CD4-positive, CD25-positive, alpha-beta regulatory T cell (primary cell): Measurements from ENCODE around the gene E2F7. TPM values are rescaled to one million over a fixed set of nuclear protein-coding genes. Genes with fewer than 3 reads are reported as not detected.
"Not testable (repeated sequence)": the region's sequence is repeated elsewhere in the genome, so short reads cannot be mapped to it uniquely, and the experiment has no call there.

ENCODE experiments used
- ATAC-seq, 2 donors: fragments of 150-1000 bp; cut with Tn5 transposase; one replicate each; pipeline ENCODE4 v1.10.0; 2021; ENCODE audit warnings: low read depth in 2 of 2, moderate number of reproducible peaks in 2 of 2, moderate library complexity in 1 of 2
- DNase-seq, 3 donors: peaks; one replicate each; pipeline versions ENCODE4 v3.0.0 to v3.0.0-alpha.2; 2012 to 2022; ENCODE audit warnings: mixed read lengths in 1 of 3
- H3K27ac ChIP-seq: one replicate; pipeline ENCODE4 v1.7.0; 2013; ENCODE audit warnings: mild to moderate bottlenecking, low read length; ENCODE audit not compliant: insufficient read depth, poor library complexity, severe bottlenecking
- H3K27me3 ChIP-seq: one replicate; pipeline ENCODE4 v1.7.0; 2013; ENCODE audit warnings: low read length; ENCODE audit not compliant: control insufficient read depth, insufficient read depth
- H3K36me3 ChIP-seq: one replicate; pipeline ENCODE4 v1.7.0; 2013; ENCODE audit warnings: mild to moderate bottlenecking, low read length, moderate library complexity; ENCODE audit not compliant: control insufficient read depth, insufficient read depth
- H3K4me1 ChIP-seq: 2 replicates; pipeline ENCODE4 v1.7.0; 2013; ENCODE audit warnings: mild to moderate bottlenecking, low read length; ENCODE audit not compliant: insufficient read depth, control insufficient read depth, poor library complexity, severe bottlenecking
- H3K4me3 ChIP-seq: one replicate; pipeline ENCODE4 v1.7.0; 2013; ENCODE audit warnings: low read depth, mild to moderate bottlenecking, low read length, moderate library complexity
- H3K9me3 ChIP-seq, 2 experiments: 1 replicate in 1 of 2; 2 replicates in 1 of 2; pipeline ENCODE4 v1.7.0; 2013; ENCODE audit warnings: low read length in 2 of 2, mild to moderate bottlenecking in 1 of 2, moderate library complexity in 1 of 2; ENCODE audit not compliant: control insufficient read depth in 2 of 2
- H3K27ac Mint-ChIP-seq, 3 donors: one replicate each; pipeline ENCODE4 v1.8.0; 2020 to 2022; ENCODE audit warnings: mild to moderate bottlenecking in 3 of 3, mixed read lengths in 3 of 3, moderate library complexity in 2 of 3
- H3K27me3 Mint-ChIP-seq: one replicate; pipeline ENCODE4 v1.8.0; 2022; ENCODE audit warnings: mild to moderate bottlenecking, mixed read lengths
- H3K36me3 Mint-ChIP-seq: one replicate; pipeline ENCODE4 v1.8.0; 2020; ENCODE audit warnings: mixed read lengths
- H3K4me1 Mint-ChIP-seq, 4 donors: one replicate each; pipeline ENCODE4 v1.8.0; 2020 to 2022; ENCODE audit warnings: mixed read lengths in 4 of 4, mild to moderate bottlenecking in 1 of 4
- H3K4me3 Mint-ChIP-seq, 4 donors: one replicate each; pipeline ENCODE4 v1.8.0; 2020 to 2022; ENCODE audit warnings: mild to moderate bottlenecking in 4 of 4, mixed read lengths in 4 of 4, moderate library complexity in 3 of 4
- H3K9me3 Mint-ChIP-seq, 7 donors: one replicate each; pipeline ENCODE4 v1.8.0; 2020 to 2022; ENCODE audit warnings: mixed read lengths in 7 of 7, mild to moderate bottlenecking in 3 of 7, moderate library complexity in 2 of 7
- polyA plus RNA-seq, 4 donors: library from polyadenylated mRNA; unstranded; fragments of 300-500 nt; fragmentation: Illumina TruSeq; gene quantifications; one replicate each; pipeline ENCODE4 v1.2.3, GENCODE V29; 2021
- total RNA-seq: library from RNA; stranded (reverse); gene quantifications from one replicate; pipeline ENCODE4 v1.2.3, GENCODE V29; 2022

The E2F7 gene
- total and polyA plus RNA-seq, 5 donors from 2014 or later, result 0.13 to 1.6 (median 0.21) TPM; not detected in 2

DNA sequence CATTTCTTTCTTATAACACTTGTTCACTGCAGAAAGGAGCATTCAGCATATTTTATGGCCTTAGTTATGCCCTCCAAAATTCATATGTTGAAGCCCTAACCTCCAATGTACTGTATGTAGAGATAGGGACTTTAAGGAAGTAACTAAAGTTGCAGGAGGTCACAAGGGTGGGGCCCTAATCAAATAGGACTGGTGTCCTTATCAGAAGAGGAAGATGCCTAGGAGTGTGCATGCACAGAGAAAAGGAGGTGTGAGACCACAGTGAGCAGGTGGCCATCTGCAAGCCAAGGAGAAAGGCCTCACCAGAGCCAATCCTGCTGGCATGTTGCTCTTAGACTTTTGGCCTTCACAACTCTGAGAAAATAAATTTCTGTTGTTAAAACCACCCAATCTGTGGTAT, 12.9 kb upstream of the E2F7 start:
- no peaks in the 10 kb centered on the region for H3K4me1 Mint-ChIP-seq
- ATAC-seq, result no peak

GRCh38 chr12:77076886-77077285, 11.5 kb upstream of the E2F7 start:
- ATAC-seq (no peak), DNase-seq (no peak)
- Histone ChIP-seq H3K4me1 (no peaks in the 10 kb centered on the region), H3K27me3 (peaks cover 6% of the 10 kb centered on the region), H3K4me3 (no peak overlapping the region), H3K9me3 (no peaks in the 10 kb centered on the region), H3K36me3 (no peaks in the 10 kb centered on the region), H3K27ac (no peak overlapping the region)
- H3K4me3 Mint-ChIP-seq, result no peak overlapping the region
- no peak overlapping the region for H3K27ac Mint-ChIP-seq
- no peaks in the 10 kb centered on the region for H3K4me1 Mint-ChIP-seq
- H3K27me3 Mint-ChIP-seq, result peaks cover 28% of the 10 kb centered on the region
- peaks cover 0 to 2% (median 0%) of the 10 kb centered on the region in 7 donors for H3K9me3 Mint-ChIP-seq
- no peaks in the 10 kb centered on the region for H3K36me3 Mint-ChIP-seq

More for the DNA sequence above, 12.9 kb upstream of the E2F7 start:
- no peak overlapping the region for H3K4me3 ChIP-seq
- H3K27me3 Mint-ChIP-seq, result peaks cover 32% of the 10 kb centered on the region
- no peak for DNase-seq
- H3K27ac Mint-ChIP-seq, result no peak overlapping the region
- H3K9me3 ChIP-seq, result no peaks in the 10 kb centered on the region
- peaks cover 0 to 2% (median 0%) of the 10 kb centered on the region in 7 donors for H3K9me3 Mint-ChIP-seq
- H3K27me3 ChIP-seq, result peaks cover 6% of the 10 kb centered on the region
- H3K36me3 ChIP-seq, result no peaks in the 10 kb centered on the region
- H3K27ac ChIP-seq, result no peak overlapping the region
- H3K4me3 Mint-ChIP-seq, result no peak overlapping the region
- no peaks in the 10 kb centered on the region for H3K4me1 ChIP-seq
- no peaks in the 10 kb centered on the region for H3K36me3 Mint-ChIP-seq

DNA sequence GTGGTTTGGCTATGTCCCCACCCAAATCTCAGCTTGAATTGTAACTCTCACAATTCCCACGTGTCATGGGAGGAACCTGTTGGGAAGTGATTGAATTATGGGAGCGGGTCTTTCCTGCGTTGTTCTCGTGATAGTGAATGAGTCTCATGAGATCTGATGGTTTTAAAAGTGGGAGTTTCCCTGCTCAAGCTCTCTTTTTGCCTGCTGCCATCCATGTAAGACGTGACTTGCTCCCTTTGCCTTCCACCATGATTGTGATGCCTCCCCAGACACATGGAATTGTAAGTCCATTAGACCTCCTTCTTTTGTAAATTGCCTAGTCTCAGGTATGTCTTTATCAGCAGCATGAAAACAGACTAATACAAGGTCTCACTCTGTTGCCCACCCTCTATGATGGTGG, 8.5 kb upstream of the E2F7 start:
- H3K27me3 Mint-ChIP-seq, result peaks cover 22% of the 10 kb centered on the region
- not testable (repeated sequence) for H3K27ac ChIP-seq, H3K27me3 ChIP-seq, ATAC-seq, H3K9me3 ChIP-seq, H3K9me3 Mint-ChIP-seq, H3K27ac Mint-ChIP-seq, H3K36me3 ChIP-seq, H3K4me3 ChIP-seq, DNase-seq, H3K4me1 Mint-ChIP-seq, H3K4me1 ChIP-seq, H3K36me3 Mint-ChIP-seq, H3K4me3 Mint-ChIP-seq

DNA sequence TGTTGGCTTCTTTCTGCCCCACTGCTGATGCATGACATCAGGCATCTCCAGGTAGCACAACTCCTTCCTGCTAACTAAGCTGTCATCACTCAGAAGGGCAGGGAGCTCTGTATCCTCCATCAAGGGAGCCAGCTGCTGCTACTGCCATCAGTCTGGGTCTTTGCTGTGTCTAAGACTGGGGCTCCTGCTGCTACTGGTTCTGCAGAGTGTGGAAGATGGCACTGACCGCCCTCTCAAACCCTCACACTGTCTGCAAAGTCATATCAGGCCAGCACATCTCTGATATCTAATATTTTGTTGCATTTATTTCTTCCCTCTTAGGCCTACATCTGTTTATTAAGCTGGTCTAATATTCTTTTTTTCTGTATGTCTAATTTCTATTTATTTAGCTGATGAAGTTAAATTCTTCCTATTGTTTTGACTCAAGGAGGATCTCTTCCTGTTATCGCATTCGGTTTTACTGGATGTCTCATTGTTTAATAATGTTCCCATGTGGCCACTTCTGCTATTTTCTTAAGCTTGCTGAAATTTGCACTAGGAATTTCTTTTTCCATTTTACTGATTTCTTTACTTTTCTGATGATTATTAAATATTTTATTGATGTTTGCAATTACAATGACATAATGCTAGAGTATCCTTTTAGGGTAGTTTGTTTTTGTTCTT, 7.6 kb upstream of the E2F7 start:
- H3K9me3 ChIP-seq, result no peaks in the 10 kb centered on the region
- no peaks in the 10 kb centered on the region for H3K36me3 ChIP-seq
- peaks cover 5% of the 10 kb centered on the region for H3K27me3 ChIP-seq
- H3K4me3 Mint-ChIP-seq, result no peak overlapping the region
- H3K4me1 Mint-ChIP-seq, result no peaks in the 10 kb centered on the region
- peaks cover 0 to 2% (median 0%) of the 10 kb centered on the region in 7 donors for H3K9me3 Mint-ChIP-seq
- no peaks in the 10 kb centered on the region for H3K36me3 Mint-ChIP-seq
- DNase-seq (no peak), ATAC-seq (no peak)
- no peak overlapping the region for H3K27ac ChIP-seq
- no peaks in the 10 kb centered on the region for H3K4me1 ChIP-seq
- H3K4me3 ChIP-seq, result no peak overlapping the region
- no peak overlapping the region for H3K27ac Mint-ChIP-seq
- peaks cover 21% of the 10 kb centered on the region for H3K27me3 Mint-ChIP-seq

GRCh38 chr12:77070800-77071449, 5.6 kb upstream of the E2F7 start:
- Histone ChIP-seq H3K27ac (no peak overlapping the region), H3K36me3 (no peaks in the 10 kb centered on the region), H3K4me1 (peaks cover 4% of the 10 kb centered on the region), H3K27me3 (peaks cover 5% of the 10 kb centered on the region), H3K9me3 (no peaks in the 10 kb centered on the region), H3K4me3 (no peak overlapping the region)
- peaks cover 1 to 3% (median 2%) of the 10 kb centered on the region in 4 donors for H3K4me1 Mint-ChIP-seq
- no peak for DNase-seq
- no peaks in the 10 kb centered on the region for H3K36me3 Mint-ChIP-seq
- no peak overlapping the region for H3K4me3 Mint-ChIP-seq
- peaks cover 5% of the 10 kb centered on the region for H3K27me3 Mint-ChIP-seq
- H3K9me3 Mint-ChIP-seq, result peaks cover 0 to 2% (median 0%) of the 10 kb centered on the region in 7 donors
- ATAC-seq, result no peak
- H3K27ac Mint-ChIP-seq, result no peak overlapping the region

DNA sequence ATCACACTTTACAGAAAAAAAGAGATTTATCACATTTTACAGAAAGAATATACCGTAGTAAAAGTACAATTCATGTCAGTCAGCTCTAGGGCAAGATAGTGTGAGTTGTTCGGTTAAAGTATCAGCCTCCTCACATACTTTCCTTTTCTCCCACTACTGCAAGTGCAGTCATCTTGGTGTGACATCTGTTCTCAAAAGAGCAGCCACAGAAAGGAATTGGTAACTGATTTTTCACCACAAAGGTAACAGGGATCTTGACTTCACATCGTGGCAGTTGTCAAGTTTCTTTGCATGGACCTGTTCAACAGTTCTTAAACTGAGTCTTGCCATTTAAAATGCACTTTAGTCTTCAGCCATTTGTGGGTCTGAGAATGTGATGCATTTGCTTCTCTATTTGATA, 5.0 kb upstream of the E2F7 start:
- H3K36me3 Mint-ChIP-seq, result no peaks in the 10 kb centered on the region
- Histone ChIP-seq H3K27ac (no peak overlapping the region), H3K4me1 (peaks cover 5% of the 10 kb centered on the region), H3K27me3 (peaks cover 5% of the 10 kb centered on the region), H3K36me3 (no peaks in the 10 kb centered on the region), H3K4me3 (no peak overlapping the region), H3K9me3 (no peaks in the 10 kb centered on the region)
- H3K9me3 Mint-ChIP-seq, result peaks cover 0 to 2% (median 0%) of the 10 kb centered on the region in 7 donors
- peaks cover 2 to 5% (median 4%) of the 10 kb centered on the region in 4 donors for H3K4me1 Mint-ChIP-seq
- no peak for DNase-seq
- ATAC-seq, result no peak
- peak overlapping the region in 1 of 4 donors; percentile 44 for H3K4me3 Mint-ChIP-seq
- H3K27ac Mint-ChIP-seq, result peak overlapping the region in 1 of 3 donors; percentile 21
- peaks cover 2% of the 10 kb centered on the region for H3K27me3 Mint-ChIP-seq

DNA sequence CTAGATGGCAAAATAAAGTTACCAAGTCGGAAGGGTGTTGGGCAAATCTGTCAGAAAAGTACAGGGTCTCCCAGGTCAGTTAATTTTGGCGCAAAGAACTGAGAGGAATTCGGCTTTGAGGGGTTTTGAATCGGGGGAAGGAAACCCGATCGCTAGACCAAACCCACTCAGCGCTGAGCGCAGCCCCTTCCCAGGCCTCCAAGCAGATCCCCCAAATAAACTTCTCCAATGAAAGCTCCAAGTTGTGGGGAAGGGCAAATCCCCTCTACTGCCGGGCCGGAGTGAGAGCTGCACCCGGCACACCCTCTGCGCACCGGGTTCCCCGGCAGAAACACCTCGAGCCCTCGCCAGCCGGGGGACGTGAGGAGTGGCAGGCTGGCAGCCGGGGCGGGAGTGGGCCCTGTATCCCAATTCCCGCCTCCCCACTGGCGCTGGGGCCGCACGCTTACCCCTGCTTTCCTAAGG, 441 bp downstream of the E2F7 start:
- H3K4me1 Mint-ChIP-seq, result peaks cover 4 to 28% (median 18%) of the 10 kb centered on the region in 4 donors
- H3K4me3 Mint-ChIP-seq, result peak overlapping the region; percentile 78 to 92 (median 82)
- peak overlapping the region in 1 of 3 donors; percentile 50 for H3K27ac Mint-ChIP-seq
- Histone ChIP-seq H3K4me3 (peak overlapping the region; percentile 81), H3K27ac (no peak overlapping the region), H3K36me3 (no peaks in the 10 kb centered on the region), H3K27me3 (no peaks in the 10 kb centered on the region), H3K4me1 (peaks cover 19% of the 10 kb centered on the region), H3K9me3 (no peaks in the 10 kb centered on the region)
- ATAC-seq, result peak; percentile 25 to 28
- H3K9me3 Mint-ChIP-seq, result no peaks in the 10 kb centered on the region
- H3K36me3 Mint-ChIP-seq, result no peaks in the 10 kb centered on the region
- peak; percentile 2 to 38 (median 2) for DNase-seq
- no peaks in the 10 kb centered on the region for H3K27me3 Mint-ChIP-seq
